Measurements from ENCODE around the gene C16orf92. TPM values are rescaled to one million over a fixed set of nuclear protein-coding genes. Genes with fewer than 3 reads are reported as not detected.
A peak's percentile ranks its signal among the peaks of the same experiment; 100 is the strongest.

Gene C16orf92
- total and polyA plus RNA-seq, 2 of the 13 experiments (the other 11 are each of a cell fraction or from before 2014, with no cell fraction given): not detected

DNA sequence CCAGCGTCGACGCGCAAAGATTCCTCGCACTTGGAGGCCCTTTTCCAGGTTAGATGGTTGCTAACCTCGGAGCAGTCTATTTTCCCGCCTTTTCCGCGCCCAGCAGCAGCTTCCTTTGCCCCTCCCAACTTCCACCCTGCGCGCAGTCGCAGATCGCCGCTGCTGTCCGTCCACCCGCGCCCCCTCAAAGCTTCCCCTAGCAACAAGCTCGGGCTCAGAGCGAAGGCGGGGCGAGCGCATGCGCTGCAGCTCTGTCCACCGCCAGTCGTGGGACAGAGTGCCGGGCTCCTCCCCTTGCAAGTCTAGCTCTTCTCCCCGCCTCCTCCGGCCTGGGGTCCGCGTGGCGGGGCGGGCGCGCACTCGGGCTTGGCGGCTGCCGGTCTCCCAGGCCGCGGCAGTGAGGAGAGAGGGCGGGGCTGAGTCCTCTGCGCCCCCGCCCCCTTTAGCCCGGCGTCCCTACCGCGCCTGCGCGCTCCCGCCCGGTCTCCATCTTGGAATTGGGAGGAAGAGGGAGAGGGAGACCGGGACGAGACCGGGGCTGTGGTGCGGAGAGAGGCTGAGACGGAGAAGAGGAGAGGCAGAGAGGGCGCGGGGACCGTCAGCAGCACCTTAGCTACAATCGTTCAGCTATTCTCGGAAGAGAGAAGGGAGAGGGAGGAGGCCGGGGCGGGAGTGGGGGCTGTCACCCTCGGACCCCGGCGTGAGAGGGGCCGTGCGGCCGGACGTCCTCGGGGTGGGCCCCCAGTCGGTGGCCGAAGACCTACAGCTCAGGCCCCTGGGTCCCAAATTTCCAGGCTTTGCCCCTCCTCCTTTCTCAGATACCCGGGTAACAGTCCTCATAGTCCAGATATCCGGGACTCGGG is 49.4 kb upstream of the C16orf92 start, which contains the start of gene TAOK2 (continued):
- TF ChIP-seq SPEN (CRISPR knock-in tag; IDR thresholded peaks at IDR 0.05; ENCODE audit: low read depth): peak; percentile 96
- TF ChIP-seq SMAD9 (CRISPR knock-in tag; IDR thresholded peaks at IDR 0.05): no peak
- TF ChIP-seq ZNF563 (CRISPR knock-in tag; IDR thresholded peaks at IDR 0.05): peak; percentile 85; the same call in 1 of the 2 replicates
- TF ChIP-seq ATAD3A (CRISPR knock-in tag; IDR thresholded peaks at IDR 0.05): no peak
- peak; percentile 96 for TF ChIP-seq SP5 (CRISPR knock-in tag; IDR thresholded peaks at IDR 0.05; ENCODE audit: borderline replicate concordance, low read depth)
- no peak for TF ChIP-seq TOE1 (CRISPR knock-in tag; IDR thresholded peaks at IDR 0.05)
- no peak; the same call in 1 of the 2 replicates for TF ChIP-seq ZNF816 (CRISPR knock-in tag; IDR thresholded peaks at IDR 0.05; ENCODE audit: borderline replicate concordance)
- TF ChIP-seq ZNF432 (CRISPR knock-in tag; IDR thresholded peaks at IDR 0.05; ENCODE audit: borderline replicate concordance): no peak
- peak; percentile 43 for TF ChIP-seq KMT2B (CRISPR knock-in tag; IDR thresholded peaks at IDR 0.05)
- TF ChIP-seq PCBP2 (optimal IDR thresholded peaks at IDR 0.05; ENCODE audit: low read depth, low read length, poor library complexity, severe bottlenecking): no peak
- TF ChIP-seq ZFP41 (CRISPR knock-in tag; IDR thresholded peaks at IDR 0.05; ENCODE audit: borderline replicate concordance): no peak; the same call in 1 of the 2 replicates
- TF ChIP-seq ZNF12 (CRISPR knock-in tag; IDR thresholded peaks at IDR 0.05): no peak; the same call in 1 of the 2 replicates
- TF ChIP-seq, protein P1, sequence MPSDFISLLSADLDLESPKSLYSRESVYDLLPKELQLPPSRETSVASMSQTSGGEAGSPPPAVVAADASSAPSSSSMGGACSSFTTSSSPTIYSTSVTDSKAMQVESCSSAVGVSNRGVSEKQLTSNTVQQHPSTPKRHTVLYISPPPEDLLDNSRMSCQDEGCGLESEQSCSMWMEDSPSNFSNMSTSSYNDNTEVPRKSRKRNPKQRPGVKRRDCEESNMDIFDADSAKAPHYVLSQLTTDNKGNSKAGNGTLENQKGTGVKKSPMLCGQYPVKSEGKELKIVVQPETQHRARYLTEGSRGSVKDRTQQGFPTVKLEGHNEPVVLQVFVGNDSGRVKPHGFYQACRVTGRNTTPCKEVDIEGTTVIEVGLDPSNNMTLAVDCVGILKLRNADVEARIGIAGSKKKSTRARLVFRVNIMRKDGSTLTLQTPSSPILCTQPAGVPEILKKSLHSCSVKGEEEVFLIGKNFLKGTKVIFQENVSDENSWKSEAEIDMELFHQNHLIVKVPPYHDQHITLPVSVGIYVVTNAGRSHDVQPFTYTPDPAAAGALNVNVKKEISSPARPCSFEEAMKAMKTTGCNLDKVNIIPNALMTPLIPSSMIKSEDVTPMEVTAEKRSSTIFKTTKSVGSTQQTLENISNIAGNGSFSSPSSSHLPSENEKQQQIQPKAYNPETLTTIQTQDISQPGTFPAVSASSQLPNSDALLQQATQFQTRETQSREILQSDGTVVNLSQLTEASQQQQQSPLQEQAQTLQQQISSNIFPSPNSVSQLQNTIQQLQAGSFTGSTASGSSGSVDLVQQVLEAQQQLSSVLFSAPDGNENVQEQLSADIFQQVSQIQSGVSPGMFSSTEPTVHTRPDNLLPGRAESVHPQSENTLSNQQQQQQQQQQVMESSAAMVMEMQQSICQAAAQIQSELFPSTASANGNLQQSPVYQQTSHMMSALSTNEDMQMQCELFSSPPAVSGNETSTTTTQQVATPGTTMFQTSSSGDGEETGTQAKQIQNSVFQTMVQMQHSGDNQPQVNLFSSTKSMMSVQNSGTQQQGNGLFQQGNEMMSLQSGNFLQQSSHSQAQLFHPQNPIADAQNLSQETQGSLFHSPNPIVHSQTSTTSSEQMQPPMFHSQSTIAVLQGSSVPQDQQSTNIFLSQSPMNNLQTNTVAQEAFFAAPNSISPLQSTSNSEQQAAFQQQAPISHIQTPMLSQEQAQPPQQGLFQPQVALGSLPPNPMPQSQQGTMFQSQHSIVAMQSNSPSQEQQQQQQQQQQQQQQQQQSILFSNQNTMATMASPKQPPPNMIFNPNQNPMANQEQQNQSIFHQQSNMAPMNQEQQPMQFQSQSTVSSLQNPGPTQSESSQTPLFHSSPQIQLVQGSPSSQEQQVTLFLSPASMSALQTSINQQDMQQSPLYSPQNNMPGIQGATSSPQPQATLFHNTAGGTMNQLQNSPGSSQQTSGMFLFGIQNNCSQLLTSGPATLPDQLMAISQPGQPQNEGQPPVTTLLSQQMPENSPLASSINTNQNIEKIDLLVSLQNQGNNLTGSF (CRISPR knock-in tag; IDR thresholded peaks at IDR 0.05): peak; percentile 76
- TF ChIP-seq, protein P2, sequence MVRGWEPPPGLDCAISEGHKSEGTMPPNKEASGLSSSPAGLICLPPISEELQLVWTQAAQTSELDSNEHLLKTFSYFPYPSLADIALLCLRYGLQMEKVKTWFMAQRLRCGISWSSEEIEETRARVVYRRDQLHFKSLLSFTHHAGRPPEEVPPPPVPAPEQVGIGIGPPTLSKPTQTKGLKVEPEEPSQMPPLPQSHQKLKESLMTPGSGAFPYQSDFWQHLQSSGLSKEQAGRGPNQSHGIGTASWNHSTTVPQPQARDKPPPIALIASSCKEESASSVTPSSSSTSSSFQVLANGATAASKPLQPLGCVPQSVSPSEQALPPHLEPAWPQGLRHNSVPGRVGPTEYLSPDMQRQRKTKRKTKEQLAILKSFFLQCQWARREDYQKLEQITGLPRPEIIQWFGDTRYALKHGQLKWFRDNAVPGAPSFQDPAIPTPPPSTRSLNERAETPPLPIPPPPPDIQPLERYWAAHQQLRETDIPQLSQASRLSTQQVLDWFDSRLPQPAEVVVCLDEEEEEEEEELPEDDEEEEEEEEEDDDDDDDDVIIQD (CRISPR knock-in tag; IDR thresholded peaks at IDR 0.05; ENCODE audit: low read depth): 0 out of 2 replicates have a peak, but pooled peaks have one; percentile 17
- no peak for TF ChIP-seq PLRG1 (conservative IDR thresholded peaks at IDR 0.05)
- TF ChIP-seq ZNF570 (CRISPR knock-in tag; IDR thresholded peaks at IDR 0.05; ENCODE audit: borderline replicate concordance): no peak
- peak; percentile 88; the same call in 1 of the 2 replicates for TF ChIP-seq HOXA9 (CRISPR knock-in tag; IDR thresholded peaks at IDR 0.05; ENCODE audit: borderline replicate concordance)
- peak; percentile 70; the same call in 1 of the 2 replicates for TF ChIP-seq ZNF616 (CRISPR knock-in tag; IDR thresholded peaks at IDR 0.05; ENCODE audit: low read depth)
- TF ChIP-seq ZNF44 (CRISPR knock-in tag; IDR thresholded peaks at IDR 0.05): no peak
- no peak for TF ChIP-seq NFE2L1 (CRISPR knock-in tag; IDR thresholded peaks at IDR 0.05; ENCODE audit: borderline replicate concordance)
- TF ChIP-seq ZBTB42 (CRISPR knock-in tag; IDR thresholded peaks at IDR 0.05): no peak
- no peak for TF ChIP-seq HNRNPUL1 (IDR thresholded peaks at IDR 0.05; ENCODE audit: low read depth, low read length)
- TF ChIP-seq POLR2G (IDR thresholded peaks at IDR 0.05; ENCODE audit: low read depth, low read length): peak; percentile 98
- no peak for TF ChIP-seq SRSF4 (IDR thresholded peaks at IDR 0.05; ENCODE audit: low read depth, low read length, poor library complexity, severe bottlenecking)
